SH-SY5Y (cell line): Measurements from ENCODE around the gene RFWD3.

ENCODE experiments used
- GATA2 ChIP-seq: IDR thresholded peaks from 2 replicates; pipeline ENCODE4 v1.6.1; 2011; ENCODE audit warnings: mild to moderate bottlenecking, low read depth, low read length
- GATA3 ChIP-seq: IDR thresholded peaks from 2 replicates; pipeline ENCODE4 v1.6.1; 2011; ENCODE audit warnings: low read depth, mild to moderate bottlenecking, low read length, moderate library complexity

RFWD3 gene

GRCh38 chr16:74617206-74617788 is 49.4 kb downstream of the RFWD3 start:
- TF ChIP-seq GATA2 (no peak), GATA3 (no peak)

GRCh38 chr16:74611721-74612120 is 55.0 kb downstream of the RFWD3 start:
- TF ChIP-seq GATA3 (no peak), GATA2 (no peak)

GRCh38 chr16:74608944-74609343 is 57.7 kb downstream of the RFWD3 start:
- TF ChIP-seq GATA3: peak; percentile 58; the same call in 1 of the 2 replicates
- TF ChIP-seq GATA2: peak; percentile 84

GRCh38 chr16:74608381-74608780 is 58.3 kb downstream of the RFWD3 start:
- TF ChIP-seq GATA3 (no peak), GATA2 (no peak)

GRCh38 chr16:74607962-74608356 is 58.7 kb downstream of the RFWD3 start:
- TF ChIP-seq GATA2 (no peak), GATA3 (no peak)

- TF ChIP-seq GATA3: no peak
- no peak for TF ChIP-seq GATA2
Measured at GRCh38 chr16:74607310-74607961, 59.2 kb downstream of the RFWD3 start.

- TF ChIP-seq GATA2: no peak
- no peak for TF ChIP-seq GATA3
Measured at GRCh38 chr16:74606521-74607309, 60.0 kb downstream of the RFWD3 start, which contains the start of gene GLG1. Gene GLG1, minus strand, starts transcription at chr16:74607114. Its CDS starts 20 bp downstream, at chr16:74607094.

GRCh38 chr16:74605746-74606520 is 60.7 kb downstream of the RFWD3 start:
- TF ChIP-seq GATA2 (no peak), GATA3 (no peak)

GRCh38 chr16:74605332-74605731 is 61.3 kb downstream of the RFWD3 start:
- TF ChIP-seq GATA3 (no peak), GATA2 (no peak)

- TF ChIP-seq GATA2 (no peak), GATA3 (no peak)
Measured at GRCh38 chr16:74603848-74604247, 62.8 kb downstream of the RFWD3 start.

GRCh38 chr16:74601126-74601871 is 65.4 kb downstream of the RFWD3 start:
- TF ChIP-seq GATA3 (no peak), GATA2 (no peak)

GRCh38 chr16:74596586-74596985 is 70.1 kb downstream of the RFWD3 start:
- no peak for TF ChIP-seq GATA2
- TF ChIP-seq GATA3: no peak

GRCh38 chr16:74592847-74593246 is 73.8 kb downstream of the RFWD3 start:
- TF ChIP-seq GATA3 (no peak), GATA2 (no peak)
